D721Med (cell line): ENCODE results near the gene HMGB1.

ENCODE experiments used
- DNase-seq: peaks from one replicate; pipeline ENCODE4 v3.0.0; 2011; ENCODE audit warnings: low spot score; ENCODE audit not compliant: insufficient read length
- FAIRE-seq: peaks from 2 replicates; lab custom pipeline; 2011; peaks lifted over from hg19 to GRCh38; lab: Jason Lieb, UNC
- CTCF ChIP-seq: IDR thresholded peaks from 2 replicates; pipeline ENCODE4 v1.5.1; 2012; ENCODE audit warnings: mild to moderate bottlenecking, control low read depth; ENCODE audit not compliant: insufficient read depth; ENCODE audit errors: missing control alignments

HMGB1 gene

GRCh38 chr13:30409886-30410704 lies 55.6 kb downstream of the HMGB1 start:
- FAIRE-seq = no peak
- no peak for TF ChIP-seq CTCF
- DNase-seq = no peak

- DNase-seq = peak; percentile 43
- no peak for FAIRE-seq
- TF ChIP-seq CTCF = peak; percentile 31
Measured at GRCh38 chr13:30408319-30409101, 57.2 kb downstream of the HMGB1 start.

GRCh38 chr13:30406779-30407416 lies 58.8 kb downstream of the HMGB1 start:
- no peak for FAIRE-seq
- no peak for TF ChIP-seq CTCF
- DNase-seq = no peak
